Activated CD4-positive, alpha-beta T cell treated with anti-CD3 and anti-CD28 coated beads, Interleukin-10, Interleukin-2, amounts not matched to agents 100 ng/mL and 50 ng/mL, durations not matched to agents 16 hours and 8 hours (primary cell): ENCODE data around the gene GLIPR1L1.
A peak's percentile ranks its signal among the peaks of the same experiment; 100 is the strongest.

Experiments used
- DNase-seq: peaks from one replicate; pipeline ENCODE4 v3.0.0-alpha.2; 2020

GLIPR1L1 gene

DNA sequence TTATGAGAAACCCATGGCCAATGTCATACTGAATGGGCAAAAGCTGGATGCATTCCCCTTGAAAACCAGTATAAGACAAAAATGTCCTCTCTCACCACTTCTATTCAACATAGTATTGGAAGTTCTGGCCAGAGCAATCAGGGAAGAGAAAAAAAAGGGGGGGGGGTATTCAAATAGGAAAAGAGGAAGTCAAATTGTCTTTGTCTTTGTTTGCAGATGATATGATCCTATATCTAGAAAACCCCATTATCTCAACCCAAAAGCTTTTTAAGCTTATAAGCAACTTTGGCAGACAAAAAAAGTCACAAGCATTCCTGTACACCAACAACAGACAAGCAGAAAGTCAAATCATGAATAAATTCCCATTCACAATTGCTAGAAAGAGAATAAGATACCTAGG is 19.5 kb downstream of the GLIPR1L1 start:
- no peak for DNase-seq

DNA sequence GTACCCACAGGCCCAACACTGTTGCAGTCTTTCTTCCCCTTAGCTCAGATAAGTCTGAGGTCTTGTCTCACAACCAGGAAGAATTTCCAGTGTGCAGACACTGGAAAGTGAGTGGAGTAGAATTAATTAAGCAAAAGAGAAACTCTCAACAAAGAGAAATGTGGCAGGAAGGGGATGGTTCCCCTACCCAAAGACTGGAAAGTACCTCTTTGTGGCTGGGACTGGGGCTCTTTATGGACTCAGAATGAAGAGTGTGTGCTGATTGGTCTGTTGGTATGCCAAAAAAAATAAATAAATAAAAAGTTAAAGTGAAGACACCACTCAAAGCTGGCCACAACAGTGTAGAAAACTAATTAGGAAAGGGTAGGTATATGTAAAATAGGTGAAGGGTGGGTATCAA is 26.4 kb downstream of the GLIPR1L1 start:
- no peak for DNase-seq

DNA sequence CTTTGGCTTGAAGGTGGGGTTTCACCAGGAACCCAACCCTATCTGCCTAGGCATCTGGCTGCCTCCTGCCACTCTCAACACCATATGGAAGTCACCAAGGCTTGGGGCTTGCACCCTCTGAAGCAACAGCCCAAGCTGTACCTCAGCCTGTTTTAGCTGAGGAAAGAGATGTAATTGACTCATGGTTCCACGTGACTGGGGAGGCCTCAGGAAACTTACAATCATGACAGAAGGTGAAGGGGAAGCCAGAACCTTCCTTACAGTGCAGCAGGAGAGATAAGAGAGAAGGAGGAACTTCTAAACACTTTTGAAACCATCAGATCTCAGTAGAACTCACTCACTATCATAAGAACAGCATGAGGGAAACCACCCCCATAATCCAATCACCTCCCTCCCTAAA is 26.9 kb downstream of the GLIPR1L1 start:
- no peak for DNase-seq

DNA sequence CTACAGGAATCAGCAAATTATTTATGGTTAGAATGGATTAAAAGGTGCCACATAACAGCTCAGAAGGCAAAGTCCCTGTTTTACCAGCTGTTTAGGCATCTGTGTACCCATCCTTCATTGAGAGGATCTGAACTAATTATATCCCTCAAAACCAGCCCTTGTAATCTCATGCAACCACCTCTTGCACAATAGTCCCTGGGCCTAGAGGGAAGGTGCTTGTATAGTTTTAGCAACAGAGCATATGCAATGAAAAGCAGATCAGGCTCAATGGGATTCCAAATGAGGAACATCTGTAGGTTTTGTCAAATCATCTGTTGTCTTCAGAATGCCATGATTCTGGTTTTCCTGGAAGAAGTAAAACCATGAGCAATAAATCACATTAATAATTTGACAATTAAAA is 30.4 kb downstream of the GLIPR1L1 start:
- DNase-seq, result no peak

DNA sequence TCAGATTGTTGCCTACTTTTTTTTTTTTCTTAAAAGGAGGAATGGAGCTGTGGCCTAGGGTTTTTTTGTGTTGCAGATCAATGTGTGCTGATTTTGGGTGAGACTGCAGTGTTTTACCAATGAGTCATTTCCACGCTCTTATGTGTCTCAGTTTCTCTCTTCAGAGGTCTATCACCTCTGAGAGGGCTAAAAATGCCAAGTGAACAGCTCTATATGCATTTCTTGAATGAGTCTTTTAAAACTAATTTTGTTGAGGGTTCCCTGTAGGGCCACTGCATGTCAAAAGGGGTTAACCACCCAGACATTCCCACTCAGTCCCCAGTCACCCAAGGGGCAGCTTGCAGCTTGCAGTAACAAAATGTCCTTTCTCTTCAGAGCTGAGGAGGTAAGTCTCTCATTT is 32.2 kb downstream of the GLIPR1L1 start:
- peak; percentile 48 for DNase-seq

DNA sequence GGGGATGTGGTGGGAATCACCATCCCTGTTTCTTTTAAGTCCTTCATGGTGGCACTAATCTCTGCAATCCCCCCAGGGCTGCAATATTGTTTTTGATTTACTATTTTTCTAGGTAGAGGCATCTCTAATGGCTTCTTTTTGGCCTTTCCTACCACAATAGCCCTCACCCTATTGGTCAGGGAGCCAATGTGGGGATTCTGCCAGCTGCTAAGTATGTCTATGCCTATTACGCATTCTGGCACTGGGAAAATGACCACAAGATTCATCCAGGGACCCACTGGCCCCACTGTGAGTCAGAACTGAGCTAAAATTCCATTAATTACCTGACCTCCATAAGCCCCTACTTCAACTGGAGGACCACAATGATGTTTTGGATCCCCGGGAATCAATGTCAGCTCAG is 40.5 kb downstream of the GLIPR1L1 start:
- no peak for DNase-seq

DNA sequence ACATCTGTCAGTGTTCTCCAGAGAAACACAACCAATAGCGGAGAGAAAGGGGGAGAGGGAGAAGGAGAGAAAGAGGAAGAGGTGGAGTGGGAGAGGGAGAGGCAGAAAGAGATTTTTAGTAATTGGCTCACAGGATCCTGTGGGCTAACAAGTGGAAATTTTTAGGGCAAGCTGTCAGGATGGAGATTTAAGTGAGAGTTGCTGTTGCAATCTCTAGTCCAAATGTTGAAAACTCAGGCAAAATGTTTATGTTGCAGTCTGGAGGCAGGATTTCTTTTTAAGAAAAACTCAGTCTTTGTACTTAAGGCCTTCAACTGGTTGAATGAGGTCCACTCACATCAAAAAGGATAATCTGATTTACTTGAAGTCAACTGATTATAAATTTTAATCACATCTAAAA is 43.9 kb downstream of the GLIPR1L1 start:
- DNase-seq, result no peak

DNA sequence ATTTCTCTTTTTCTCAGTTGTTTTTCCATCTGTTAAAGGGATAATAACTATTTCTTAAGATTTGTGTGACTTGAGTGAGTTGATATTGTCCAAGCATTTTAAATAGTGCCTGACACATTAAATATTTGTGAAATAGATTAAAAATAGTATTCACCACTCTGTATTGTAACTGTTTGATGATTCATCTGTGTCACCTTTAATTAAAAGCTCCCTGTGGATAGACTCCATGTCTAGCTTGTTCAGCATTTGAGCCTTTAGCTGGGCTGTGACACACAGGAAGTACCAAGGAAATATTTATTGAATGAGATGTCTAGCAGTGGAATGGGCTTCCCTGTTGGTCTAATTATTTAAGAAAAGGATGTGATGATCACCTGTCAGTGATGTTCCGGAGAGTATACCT is 54.6 kb downstream of the GLIPR1L1 start:
- DNase-seq, result no peak

DNA sequence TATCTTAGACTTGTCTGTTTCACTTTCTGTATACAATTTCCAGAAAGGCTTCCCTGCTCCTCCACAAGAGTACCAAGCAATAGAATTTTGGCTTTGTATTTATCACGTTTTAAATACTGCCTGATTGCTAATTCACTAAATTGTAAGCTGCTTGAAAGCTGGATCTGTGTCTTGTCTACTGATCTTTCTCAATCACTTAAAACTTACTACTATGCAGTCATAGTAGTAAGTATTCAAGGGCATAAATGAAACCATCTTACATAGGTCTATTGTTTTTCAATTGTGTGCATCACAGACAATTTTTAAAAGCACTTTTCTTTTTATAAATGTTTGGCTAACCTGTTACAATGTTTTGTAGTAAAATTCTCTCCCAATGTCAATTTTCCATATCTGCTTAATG is 55.2 kb downstream of the GLIPR1L1 start:
- DNase-seq, result no peak

DNA sequence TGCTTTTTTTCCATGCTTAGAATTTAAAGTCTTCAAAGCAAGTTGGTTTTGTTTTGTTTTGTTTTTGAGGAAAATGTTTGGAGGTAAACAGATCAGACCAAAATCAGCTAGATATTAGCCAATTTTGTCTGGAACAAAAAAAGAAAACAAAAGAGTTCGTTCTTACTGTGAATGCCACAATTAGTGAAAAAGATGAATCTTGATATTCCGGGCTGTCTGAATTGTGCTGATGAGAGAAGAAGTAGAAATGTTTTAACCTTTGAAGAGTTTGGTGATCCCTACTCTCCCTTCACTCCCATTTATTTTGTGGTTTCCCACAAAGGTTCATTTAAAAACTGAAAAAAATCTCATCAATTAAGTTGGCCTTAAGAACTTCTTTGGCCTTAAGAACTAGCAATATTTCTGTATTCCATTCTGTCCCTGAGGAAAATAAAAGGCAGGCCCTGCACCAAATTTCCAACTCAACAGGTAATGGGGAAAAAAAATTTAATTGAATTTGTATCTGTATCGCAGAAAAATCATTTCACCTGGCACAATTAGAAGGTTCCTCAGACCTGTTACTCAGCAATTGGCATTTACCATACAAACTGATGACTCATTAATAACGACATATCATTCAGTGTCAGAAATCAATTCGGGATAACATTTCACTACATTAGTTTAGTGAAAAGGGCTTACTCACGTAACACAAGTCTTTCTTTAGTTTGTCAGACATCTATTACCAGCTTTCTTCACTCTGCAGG is 55.9 kb downstream of the GLIPR1L1 start:
- no peak for DNase-seq

DNA sequence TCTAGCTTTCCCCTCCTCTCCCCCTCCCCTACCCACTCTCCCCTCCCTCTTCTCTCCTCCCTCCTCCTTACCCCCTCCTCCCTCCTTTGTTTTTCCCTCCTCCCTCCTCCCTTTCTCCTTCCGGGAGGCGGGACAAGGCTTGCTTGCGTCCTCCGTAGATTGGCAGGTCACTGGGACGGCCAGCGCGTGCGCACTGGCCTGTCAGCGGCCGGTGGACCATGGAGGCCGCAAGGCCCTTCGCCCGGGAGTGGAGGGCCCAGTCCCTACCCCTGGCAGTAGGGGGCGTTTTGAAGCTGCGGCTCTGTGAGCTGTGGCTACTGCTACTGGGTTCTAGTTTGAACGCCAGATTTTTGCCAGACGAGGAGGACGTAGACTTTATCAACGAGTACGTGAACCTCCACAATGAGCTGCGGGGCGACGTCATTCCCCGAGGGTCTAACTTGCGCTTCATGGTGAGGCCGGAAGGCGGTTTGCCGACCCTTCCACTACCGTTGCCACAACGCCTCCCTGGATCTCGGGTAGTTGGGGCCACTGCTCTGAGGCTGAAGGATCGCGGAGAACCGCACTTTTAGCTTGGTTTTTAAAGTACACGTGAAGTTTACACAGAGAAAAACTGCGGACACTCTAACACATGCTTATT is 56.5 kb downstream of the GLIPR1L1 start, which contains the start of gene GLIPR1L2:
Gene GLIPR1L2 (plus strand): TSS at position 191 of the 640 bp plus-strand sequence. CDS start 28 bp downstream, at position 219.
- DNase-seq, result peak; percentile 97

DNA sequence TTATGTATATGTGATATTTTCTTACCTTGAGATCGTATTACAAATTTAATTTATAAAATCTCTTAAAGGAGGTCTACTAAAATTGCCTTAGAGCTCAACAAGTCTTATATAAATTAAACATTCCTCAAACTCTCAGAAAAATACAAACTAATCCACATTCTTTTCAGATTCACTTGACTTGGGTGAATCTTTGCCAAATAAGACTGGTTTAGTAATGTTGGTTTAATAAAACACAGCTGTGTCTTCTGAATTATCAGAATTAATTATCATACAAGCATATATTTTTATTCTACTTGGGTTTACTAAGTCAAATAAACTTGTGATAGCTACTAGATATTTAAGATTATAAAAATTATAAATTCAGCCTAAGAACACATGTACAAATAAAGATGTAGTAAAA is 69.8 kb downstream of the GLIPR1L1 start:
- DNase-seq, result no peak

DNA sequence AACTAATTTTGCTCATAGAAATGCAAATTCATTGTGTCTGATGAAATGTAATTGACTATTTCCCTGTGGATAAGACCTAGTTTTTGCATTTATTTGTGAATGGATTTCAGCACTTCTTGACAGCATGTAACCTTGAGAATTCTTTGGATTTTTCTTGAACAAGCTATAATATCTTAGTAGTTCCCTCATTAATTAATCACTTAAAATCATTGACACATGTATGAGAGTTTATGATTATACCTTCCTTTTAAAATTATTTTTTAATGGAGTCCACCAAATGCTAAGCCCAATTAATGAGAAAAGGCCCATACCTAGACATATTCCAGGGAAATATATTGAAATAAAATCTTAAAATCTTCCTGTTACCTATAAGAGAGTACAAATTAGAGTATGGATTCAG is 73.2 kb downstream of the GLIPR1L1 start:
- DNase-seq, result no peak

DNA sequence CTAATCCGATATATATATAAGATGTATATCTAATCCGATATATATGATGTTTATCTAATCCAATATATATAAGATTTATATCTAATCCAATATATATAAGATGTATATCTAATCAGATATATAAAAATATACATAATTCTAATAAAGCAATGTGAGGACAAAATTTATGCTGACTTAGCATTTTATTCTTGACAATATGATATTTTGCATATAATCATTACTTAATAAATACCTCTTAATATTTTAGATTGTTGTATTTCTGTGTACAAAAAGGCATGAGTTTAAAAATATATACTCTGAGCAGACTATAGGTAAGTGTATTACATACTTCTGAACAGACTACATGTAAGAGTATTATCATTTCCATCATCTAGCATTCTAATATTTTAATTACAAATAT is 75.4 kb downstream of the GLIPR1L1 start:
- no peak for DNase-seq

DNA sequence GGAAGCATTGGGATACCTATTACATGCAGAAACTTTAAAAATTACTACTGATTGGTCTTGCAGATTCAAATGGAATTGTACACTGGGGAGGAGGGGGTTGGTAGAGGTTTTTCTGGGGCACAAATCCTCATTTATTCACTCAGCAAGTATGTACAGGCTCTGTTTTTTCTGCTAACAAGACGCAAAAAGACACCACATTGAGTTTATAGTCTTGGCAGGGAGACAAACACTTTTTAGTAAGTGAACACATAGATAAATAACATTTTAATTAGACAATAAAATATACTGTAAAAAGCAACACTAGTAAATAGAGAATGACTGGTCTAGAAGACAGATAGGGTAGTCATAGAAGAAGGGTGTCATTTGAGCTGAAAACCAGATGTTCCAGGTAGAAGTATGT is 80.2 kb downstream of the GLIPR1L1 start:
- no peak for DNase-seq

DNA sequence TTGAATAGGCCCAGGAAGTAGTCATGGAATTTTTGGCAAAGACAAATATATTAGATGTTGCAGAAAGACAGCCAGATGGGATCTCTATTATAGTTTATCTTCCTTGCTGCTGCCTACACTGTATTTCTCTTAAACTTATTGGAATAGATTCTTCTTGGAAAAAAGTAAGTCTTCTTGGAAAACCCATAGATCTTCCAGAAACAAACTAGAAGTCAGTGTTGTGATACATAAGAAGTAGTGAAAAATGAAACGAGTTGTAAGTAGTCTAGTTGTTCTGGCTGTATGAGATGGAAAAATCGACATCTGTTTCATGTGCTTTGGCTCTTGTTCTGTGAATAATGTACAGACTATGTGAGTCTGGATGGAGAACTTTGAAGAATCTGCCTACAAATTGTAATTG is 85.4 kb downstream of the GLIPR1L1 start:
- DNase-seq, result no peak
